Activated T-cell treated with anti-CD3 and anti-CD28 coated beads for 1 hour (primary cell): ENCODE data around the gene NR5A1.

Experiments used
- DNase-seq: peaks from one replicate; pipeline ENCODE4 v3.0.0-alpha.2; 2020; ENCODE audit warnings: low read depth

The NR5A1 gene

DNA sequence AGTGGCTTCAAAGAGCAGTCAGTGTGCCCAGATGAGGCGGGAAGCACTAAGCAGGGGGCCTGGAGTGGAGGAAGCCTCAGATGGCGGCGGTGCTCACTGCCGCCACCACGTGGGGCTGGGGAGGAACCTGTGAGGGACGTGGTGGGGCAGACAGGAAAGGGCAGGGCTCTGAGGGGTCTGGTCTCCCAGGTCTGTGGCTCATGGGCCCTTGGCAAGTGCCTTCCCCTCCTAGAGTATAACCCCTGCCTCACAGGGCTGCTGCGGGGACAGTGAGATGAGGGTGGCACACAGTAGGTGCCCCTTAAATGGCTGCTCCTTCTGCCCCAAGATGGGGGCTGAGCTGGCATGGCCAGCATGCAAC is 26.6 kb downstream of the NR5A1 start:
- DNase-seq, result no peak

DNA sequence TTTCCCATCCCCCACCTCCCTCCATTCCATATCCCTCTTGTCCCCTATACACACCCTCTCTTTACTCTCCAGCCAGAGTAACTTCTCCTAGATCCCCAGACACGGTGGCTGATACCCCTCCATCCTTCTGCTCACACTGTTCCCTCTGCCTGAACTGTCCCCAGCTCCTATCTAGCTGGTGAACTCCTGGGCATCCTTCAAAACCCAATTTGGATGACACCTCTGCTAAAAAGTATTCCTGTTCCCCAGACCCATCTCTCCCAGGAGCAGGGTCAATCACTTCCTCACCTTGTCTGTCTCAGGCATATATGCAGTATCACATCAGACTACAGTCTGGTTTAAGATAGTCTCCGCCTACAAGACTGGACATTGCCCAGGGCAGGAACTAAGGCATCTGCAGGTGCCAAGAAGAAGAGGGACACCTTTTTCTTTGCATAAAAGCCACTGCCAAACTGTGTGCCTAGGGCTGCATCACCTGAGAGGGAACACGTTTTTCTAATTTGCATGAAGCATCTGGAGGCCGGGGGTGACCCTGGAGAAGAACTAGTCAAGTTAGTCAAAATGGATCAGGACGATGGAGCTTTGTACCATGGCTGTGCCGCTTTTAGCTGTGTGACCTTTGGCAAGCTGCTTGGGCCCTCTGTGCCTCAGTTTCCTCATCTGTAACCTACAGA is 27.1 kb downstream of the NR5A1 start:
- DNase-seq, result no peak

DNA sequence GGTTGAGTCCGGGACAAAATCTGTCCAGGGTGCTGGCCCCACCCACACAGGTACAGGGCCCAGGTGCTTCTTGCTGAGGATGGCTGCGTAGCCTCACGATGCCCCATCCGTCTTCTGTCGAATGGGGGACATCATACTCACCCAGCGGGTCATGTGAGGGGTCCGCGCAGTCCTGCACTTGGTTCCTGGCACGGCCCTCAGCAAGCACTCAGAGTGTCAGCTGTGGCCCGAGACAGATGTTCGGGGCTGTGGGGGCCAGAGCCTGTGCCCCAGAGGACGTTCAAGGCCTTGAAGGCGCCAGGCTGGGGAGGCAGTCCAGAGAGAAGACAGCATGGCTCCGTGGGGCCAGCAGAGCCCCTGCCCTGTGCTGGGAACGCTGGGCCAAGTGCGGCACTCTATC is 27.8 kb downstream of the NR5A1 start:
- no peak for DNase-seq

DNA sequence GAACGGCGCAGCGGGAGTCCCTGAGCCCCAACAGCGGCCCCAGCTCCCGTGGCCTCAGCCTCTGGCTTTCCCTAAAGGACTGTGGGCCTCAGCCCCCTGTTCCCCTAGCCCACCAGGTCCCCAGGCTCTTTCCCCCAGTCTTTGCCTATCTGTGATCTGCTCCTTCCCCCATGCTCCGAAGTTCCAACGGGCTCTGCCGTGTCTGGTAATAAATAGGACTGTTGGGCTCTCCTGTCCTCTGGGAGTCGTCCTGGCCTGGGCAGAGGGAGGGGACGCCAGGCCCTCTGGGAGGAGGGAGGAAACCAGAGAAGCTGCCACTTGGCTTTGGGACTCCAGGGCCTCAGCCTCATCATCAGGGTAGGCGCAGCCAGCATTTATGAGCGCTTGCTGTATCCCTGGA is 28.8 kb downstream of the NR5A1 start:
- no peak for DNase-seq

DNA sequence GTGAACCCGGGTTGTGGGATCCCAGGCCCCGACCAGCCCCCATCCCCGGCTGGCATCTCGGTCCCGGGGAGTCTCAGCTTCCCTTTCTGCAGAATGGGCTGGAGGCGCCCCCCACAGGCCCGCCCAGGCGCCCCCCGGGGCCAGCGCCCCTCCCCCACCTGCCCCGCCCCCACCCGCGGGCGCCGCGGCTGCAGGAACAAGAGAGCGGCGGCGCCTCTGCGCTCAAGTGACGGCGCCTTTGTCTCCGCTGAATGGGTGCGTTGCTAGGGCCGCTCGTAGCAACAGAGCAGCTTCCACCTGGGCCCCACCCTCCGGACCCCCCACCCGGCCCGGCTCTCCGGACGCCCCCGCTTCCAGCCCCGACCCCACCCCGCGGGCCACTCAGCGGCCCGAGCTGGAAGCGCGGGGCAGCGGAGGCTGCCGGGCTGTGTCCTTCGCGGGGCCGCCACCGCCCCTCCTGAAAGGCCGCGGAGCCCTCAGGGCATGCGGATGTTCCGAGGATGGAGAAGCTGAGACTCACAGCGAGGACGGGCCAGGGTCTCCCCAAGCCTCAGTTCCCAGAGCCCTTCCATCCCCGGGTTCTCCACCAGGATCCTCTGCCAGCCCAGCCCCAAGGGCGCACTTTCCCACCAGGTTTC is 29.4 kb downstream of the NR5A1 start:
- DNase-seq, result no peak

- DNase-seq, result no peak
Measured at GRCh38 chr9:124477211-124477647, 30.0 kb downstream of the NR5A1 start.

DNA sequence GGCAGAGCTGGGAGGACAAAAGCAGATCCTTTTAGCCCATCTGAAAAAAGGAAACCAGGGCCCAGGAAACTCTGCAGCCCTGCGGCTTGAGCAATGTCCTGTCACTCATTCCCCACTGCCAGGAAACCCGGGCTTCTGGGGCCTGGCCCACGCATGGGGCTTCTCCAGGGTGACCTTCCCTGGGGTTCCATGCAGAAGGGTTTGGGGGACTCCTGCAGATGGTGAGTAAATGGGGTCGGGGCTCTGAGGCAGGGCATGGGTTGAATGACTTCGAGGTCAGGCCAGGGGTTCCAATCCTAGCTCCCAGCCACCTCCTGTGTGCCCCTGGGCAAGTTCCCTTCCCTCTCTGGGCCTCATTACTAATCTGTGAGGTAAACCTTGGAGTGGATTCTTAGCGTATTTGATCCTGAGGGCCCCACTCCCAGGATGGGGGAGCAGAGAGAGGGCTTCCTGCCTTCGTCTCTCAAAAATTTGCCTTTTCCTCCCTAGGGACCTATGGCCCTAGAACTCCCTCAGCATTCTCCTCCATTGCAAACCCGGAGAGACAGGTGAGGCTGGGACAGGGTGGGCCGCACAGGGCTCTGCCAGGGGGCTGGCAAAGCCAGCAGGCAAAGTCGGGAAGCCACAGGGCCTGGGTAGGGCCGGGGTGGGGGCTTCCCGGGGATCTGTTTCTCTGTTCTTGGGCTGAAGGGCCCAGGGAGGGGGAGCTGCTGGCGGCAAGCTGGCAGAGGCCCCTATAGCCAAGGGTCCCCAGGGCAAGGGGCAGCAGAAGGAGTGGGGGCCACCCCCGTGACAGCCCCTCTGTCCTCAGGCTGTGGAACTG is 31.1 kb downstream of the NR5A1 start:
- DNase-seq, result no peak

DNA sequence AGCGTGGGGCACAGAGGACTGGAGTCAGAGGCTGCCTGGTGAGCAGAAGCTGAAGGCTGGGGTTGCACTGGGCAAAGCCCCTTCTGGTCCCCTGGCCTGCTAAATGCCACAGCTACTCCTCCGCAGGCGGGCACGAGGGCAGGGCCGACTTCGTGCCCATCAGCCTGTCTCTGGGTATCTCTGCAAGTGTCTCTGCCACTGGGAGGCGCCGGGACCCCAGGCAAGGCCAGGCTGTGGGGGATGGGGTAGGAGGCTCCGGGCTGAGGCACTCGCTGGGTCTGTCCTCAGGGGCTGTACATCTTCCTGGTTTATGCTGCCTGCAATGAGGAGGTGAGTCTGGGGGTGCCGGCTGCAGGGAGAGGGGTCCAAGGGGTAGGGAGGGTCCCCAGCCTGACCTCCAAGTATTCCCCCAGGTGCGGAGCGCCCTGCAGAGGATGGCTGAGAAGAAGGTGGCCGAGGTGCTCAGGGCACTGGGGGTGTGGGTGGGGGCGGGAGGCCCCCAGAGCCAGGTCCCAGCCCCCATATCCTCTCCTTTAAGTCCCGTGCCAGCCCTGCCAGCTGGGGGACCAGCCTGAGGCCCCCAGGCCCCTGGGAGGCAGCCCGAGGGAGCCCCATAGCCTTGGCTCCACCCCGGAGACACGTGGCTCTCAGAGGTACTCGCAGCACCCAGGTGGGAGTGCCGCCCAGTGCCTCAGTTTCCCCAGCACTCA is 31.9 kb downstream of the NR5A1 start:
- DNase-seq, result no peak

GRCh38 chr9:124474151-124474550 is 33.0 kb downstream of the NR5A1 start:
- no peak for DNase-seq

GRCh38 chr9:124473310-124473709 is 33.9 kb downstream of the NR5A1 start:
- DNase-seq, result no peak

DNA sequence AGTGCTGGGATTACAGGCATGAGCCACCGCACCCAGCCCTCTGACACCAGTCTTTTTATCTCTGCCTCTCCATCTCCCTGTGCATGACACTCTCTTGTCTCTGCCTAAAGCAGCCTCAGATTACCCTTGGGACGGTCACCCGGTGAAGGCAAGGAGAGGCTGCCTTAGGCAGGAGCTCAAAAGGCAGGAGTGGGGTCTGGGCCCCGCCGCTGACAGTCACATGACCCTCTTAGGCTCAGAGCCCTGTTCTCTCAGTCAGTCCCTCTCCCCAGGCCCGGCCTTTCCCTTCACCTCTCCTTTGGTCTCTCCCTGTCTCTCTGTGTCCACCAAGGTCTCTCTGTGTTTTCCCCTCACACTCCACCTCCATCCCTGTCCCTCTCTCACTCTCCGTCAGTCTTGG is 34.4 kb downstream of the NR5A1 start:
- DNase-seq, result no peak

GRCh38 chr9:124471761-124472160 is 35.4 kb downstream of the NR5A1 start:
- DNase-seq, result no peak

GRCh38 chr9:124470726-124471125 is 36.5 kb downstream of the NR5A1 start:
- DNase-seq, result no peak

GRCh38 chr9:124470306-124470705 is 36.9 kb downstream of the NR5A1 start:
- DNase-seq, result no peak

DNA sequence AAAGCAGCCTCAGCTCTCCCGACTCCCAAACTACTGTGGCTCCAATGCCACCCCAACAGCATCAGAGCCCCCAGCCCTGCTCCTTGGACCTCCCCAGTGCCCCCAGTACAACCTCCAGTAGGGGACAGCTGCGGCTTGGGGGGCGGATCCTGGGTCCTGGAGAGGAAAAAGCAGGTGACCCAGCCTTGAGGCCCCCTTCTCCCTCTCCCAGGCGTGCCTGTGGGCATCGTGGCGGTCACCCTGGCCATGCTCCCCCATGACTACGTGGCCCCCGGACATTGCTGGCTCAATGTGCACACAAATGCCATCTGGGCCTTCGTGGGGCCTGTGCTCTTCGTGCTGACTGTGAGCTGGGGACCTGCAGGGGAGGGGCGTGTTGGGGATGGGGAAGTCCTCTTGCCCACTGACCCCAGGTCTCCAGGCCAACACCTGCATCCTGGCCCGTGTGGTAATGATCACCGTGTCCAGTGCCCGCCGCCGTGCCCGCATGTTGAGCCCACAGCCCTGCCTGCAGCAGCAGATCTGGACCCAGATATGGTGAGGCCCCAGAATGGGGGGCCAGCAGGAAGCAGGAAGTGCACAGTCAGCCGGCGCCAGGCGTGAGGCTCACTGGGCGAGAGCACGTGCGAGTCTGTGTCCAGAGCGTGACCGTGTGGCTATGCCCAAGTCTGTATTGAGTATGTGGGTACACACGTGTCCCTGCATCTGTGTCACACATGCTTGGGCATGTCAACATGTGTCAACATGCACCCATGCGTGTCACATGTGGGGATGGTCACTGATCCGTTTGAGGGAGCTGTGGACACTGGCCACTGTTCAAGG is 38.0 kb downstream of the NR5A1 start:
- no peak for DNase-seq

DNA sequence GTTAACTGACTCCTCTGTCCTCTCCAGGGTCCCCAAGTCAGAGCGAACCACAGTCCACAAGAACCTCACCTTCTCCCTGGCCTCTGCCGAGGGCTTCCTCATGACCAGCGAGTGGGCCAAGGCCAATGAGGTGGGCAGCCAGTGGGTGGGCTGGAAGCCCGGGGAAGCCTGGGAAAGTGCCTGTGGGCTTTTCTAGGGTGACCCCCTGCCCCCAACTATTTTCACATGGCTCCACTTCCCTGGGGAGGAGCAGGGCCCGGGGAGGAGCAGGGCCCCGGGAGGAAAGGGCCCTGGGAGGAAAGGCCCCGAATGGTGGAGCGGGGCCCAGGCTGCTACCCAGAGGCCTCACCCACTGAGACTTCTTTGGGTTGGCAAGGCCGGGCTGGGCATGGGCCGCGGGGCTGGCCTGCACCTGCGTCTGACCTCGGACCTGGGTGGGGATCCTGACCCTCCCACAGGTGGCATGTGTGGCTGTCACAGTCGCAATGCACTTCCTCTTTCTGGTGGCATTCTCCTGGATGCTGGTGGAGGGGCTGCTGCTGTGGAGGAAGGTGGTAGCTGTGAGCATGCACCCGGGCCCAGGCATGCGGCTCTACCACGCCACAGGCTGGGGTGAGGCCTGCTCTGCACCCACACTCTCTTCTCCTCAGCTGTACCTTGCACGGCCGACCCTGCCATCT is 39.0 kb downstream of the NR5A1 start:
- DNase-seq, result no peak

DNA sequence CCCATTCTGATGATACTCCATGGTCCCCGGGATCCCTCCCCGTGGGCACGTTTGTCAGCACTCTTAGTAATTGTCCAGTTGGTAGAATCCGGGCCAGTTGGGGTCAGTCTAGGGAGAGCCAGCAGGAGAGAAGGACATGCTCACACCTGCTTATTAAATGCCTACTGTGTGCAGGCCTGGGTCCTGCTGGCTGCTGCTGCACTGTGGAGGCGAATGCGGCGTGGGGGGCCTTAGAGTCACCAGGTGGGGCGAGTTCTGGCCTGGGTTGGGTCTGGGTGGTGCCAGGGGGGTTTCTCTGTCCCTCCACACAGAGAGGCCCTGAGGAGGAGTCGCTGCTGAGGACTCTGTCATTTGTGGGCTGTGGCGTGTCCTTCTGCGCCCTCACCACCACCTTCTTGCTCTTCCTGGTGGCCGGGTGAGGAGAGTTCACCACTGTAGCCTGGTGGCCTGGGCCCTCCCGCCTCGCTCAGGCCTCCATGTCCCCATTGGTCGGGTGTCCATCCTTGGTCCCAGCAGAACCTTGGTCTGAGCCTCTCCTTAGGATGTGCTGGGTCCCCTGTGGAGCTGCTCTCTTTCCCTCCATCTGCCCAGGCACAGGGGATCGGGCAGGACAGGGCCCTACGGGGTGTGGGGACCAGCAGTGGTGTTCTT is 39.7 kb downstream of the NR5A1 start:
- DNase-seq, result no peak

GRCh38 chr9:124465736-124466135 is 41.5 kb downstream of the NR5A1 start:
- no peak for DNase-seq

DNA sequence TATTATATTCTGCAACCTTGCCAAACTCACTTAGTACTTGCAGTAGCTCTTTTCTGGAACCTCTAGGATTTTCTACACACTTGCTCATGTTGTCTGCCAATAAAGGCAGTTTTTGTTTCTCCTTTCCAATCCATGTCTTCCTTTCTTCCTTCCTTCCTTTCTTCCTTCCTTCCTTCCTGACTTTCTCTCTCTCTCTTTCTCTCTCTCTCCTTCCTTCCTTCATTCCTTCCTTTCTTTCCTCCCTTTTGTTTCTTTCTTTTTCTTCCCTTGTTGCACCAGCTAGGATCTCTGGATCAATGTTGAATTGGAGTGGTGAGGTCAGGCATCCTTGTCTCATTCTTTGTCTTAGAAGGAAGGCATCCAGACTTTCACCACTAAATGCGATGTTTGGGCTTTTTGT is 44.5 kb downstream of the NR5A1 start:
- DNase-seq, result no peak

DNA sequence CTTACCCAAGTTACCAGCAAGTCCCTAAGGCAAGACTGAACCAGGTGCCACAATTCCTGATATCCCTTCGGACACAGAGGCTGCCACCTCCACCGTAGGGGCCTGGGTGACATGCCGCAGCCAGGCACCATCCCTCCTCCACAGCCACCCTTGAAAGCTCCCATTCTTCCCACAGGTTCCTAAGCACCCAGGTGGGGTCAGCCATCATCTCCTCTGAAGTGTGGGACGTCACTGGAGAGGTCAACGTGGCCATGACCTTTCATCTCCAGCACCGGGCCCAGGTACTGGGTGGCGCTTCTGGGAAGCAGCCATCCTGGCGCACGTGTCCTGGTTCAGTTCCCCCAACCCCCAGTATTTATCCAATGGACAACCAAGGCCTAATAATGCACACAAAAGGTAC is 48.8 kb downstream of the NR5A1 start:
- DNase-seq, result no peak
